ENCODE measurements around the gene TCEA3. TPM values are rescaled to one million over a fixed set of nuclear protein-coding genes. Genes with fewer than 3 reads are reported as not detected.

The TCEA3 gene
- total and polyA plus RNA-seq, 12 donors, result 25.1 to 93.0 (median 67.2) TPM

GRCh38 chr1:23367791-23368561 is 56.6 kb downstream of the TCEA3 start:
- intact Hi-C loops (cut with DNase I), result loop anchor here in 7 of 10 donors (1.0 to 5.0 kb wide), 7 partner anchors 22 to 37 kb away; partner anchors contain the start of gene HNRNPR (in 6 of the 7)
- 2 to 3% methylated on average over 41 of the region's 41 CpGs for WGBS, 2 donors
- Histone ChIP-seq H3K36me3 (peaks cover 8 to 48% (median 42%) of the 10 kb centered on the region in 9 donors), H3K9me3 (peaks cover 0 to 39% (median 17%) of the 10 kb centered on the region in 11 donors), H3K27me3 (no peaks in the 10 kb centered on the region), H3K4me3 (peak overlapping the region; percentile 65 to 98 (median 86)), H3K27ac (peak overlapping the region; percentile 76 to 99 (median 97)), H3K4me1 (peaks cover 11 to 51% (median 47%) of the 10 kb centered on the region in 9 donors)
- ATAC-seq, result peak; percentile 90 to 95 (median 93)
- peak; percentile 98 to 99 for DNase-seq
- TF ChIP-seq CTCF (IDR thresholded peaks at IDR 0.05), result peak in 4 of 9 donors; percentile 12 to 31 (median 28)

- ATAC-seq, result no peak
- 59% methylated on average over 9 of the region's 9 CpGs for WGBS, 2 donors
- Histone ChIP-seq H3K9me3 (peaks cover 1 to 45% (median 23%) of the 10 kb centered on the region in 11 donors), H3K36me3 (peaks cover 14 to 54% (median 47%) of the 10 kb centered on the region in 9 donors), H3K4me1 (peaks cover 11 to 47% (median 44%) of the 10 kb centered on the region in 9 donors), H3K4me3 (peak overlapping the region; percentile 37 to 98 (median 86)), H3K27me3 (no peaks in the 10 kb centered on the region), H3K27ac (peak overlapping the region; percentile 63 to 99 (median 97))
- intact Hi-C loops (cut with DNase I), result loop anchor here in 3 of 10 donors (1.0 to 5.0 kb wide), 3 partner anchors 21 to 35 kb away; no protein-coding TSS in a partner anchor
- TF ChIP-seq CTCF (IDR thresholded peaks at IDR 0.05), result no peak
- no peak for DNase-seq
Observed at GRCh38 chr1:23367451-23367790, 57.1 kb downstream of the TCEA3 start.

GRCh38 chr1:23366598-23366997 is 58.0 kb downstream of the TCEA3 start:
- H3K36me3 ChIP-seq, result peaks cover 22 to 62% (median 56%) of the 10 kb centered on the region in 9 donors
- 81 to 83% methylated on average over 5 of the region's 5 CpGs for WGBS, 2 donors
- ATAC-seq (no peak), DNase-seq (no peak)
- peak overlapping the region in 3 of 10 donors; percentile 85 to 98 (median 91) for H3K4me3 ChIP-seq
- peaks cover 9 to 39% (median 36%) of the 10 kb centered on the region in 9 donors for H3K4me1 ChIP-seq
- no peak for TF ChIP-seq CTCF (IDR thresholded peaks at IDR 0.05)
- H3K9me3 ChIP-seq, result peaks cover 10 to 53% (median 31%) of the 10 kb centered on the region in 11 donors
- H3K27me3 ChIP-seq, result no peaks in the 10 kb centered on the region
- peak overlapping the region in 3 of 10 donors; percentile 8 to 98 (median 97) for H3K27ac ChIP-seq
- intact Hi-C loops (cut with DNase I), result loop anchor here in 2 of 10 donors (2.0 to 5.0 kb wide), 2 partner anchors 36 kb away; no protein-coding TSS in a partner anchor

- Histone ChIP-seq H3K4me1 (peaks cover 6 to 34% (median 31%) of the 10 kb centered on the region in 9 donors), H3K27ac (peak overlapping the region in 1 of 10 donors; percentile 98), H3K4me3 (no peak overlapping the region), H3K27me3 (no peaks in the 10 kb centered on the region), H3K36me3 (peaks cover 25 to 67% (median 60%) of the 10 kb centered on the region in 9 donors), H3K9me3 (peaks cover 11 to 58% (median 35%) of the 10 kb centered on the region in 11 donors)
- ATAC-seq, result no peak
- no peak for DNase-seq
- WGBS, 2 donors, result 84 to 95% methylated on average over 2 of the region's 2 CpGs
- intact Hi-C loops (cut with DNase I), result loop anchor here in 2 of 10 donors (2.0 to 5.0 kb wide), 2 partner anchors 36 to 37 kb away; no protein-coding TSS in a partner anchor
- no peak for TF ChIP-seq CTCF (IDR thresholded peaks at IDR 0.05)
Observed at GRCh38 chr1:23366146-23366545, 58.4 kb downstream of the TCEA3 start.
